ENCODE measurements around the gene RANBP1. TPM values are rescaled to one million over a fixed set of nuclear protein-coding genes. Genes with fewer than 3 reads are reported as not detected.

RANBP1 gene
- total RNA-seq, 4 donors from 2014 or later = 45.6 to 128 (median 106) TPM

- no peak for DNase-seq
Measured at GRCh38 chr22:20167643-20168322, 51.9 kb downstream of the RANBP1 start.

GRCh38 chr22:20169253-20169822 lies 53.4 kb downstream of the RANBP1 start:
- Histone ChIP-seq H3K27me3 (no peaks in the 10 kb centered on the region), H3K4me3 (no peak overlapping the region), H3K36me3 (no peaks in the 10 kb centered on the region), H3K9me3 (no peaks in the 10 kb centered on the region), H3K4me1 (no peaks in the 10 kb centered on the region), H3K27ac (no peak overlapping the region)
- in situ Hi-C loops (cut with MboI; ENCODE audit: low pct_ligation_motif_present in 1 of 4, low pct_unique_long_range_greater_than_20kb in 1 of 4, low sequenced_read_pairs in 3 of 4) (loop anchor here in 1 of 4 donors (25.0 kb wide), 1 partner anchor 468 kb away; no protein-coding TSS in a partner anchor), intact Hi-C loops (cut with DNase I; ENCODE audit: low total_unique reads) (no loop called here)
- no peak for DNase-seq
- 80% methylated on average over 9 of the region's 10 CpGs; no CpG with 5 or more reads in 1 of the 2 donors for WGBS, 2 donors (ENCODE audit: low coverage in 1 of 2)
- no peak for TF ChIP-seq CTCF (IDR thresholded peaks at IDR 0.05)
- no peak for TF ChIP-seq POLR2AphosphoS5 (IDR thresholded peaks at IDR 0.05)
- no peak for TF ChIP-seq POLR2A (IDR thresholded peaks at IDR 0.05)
- TF ChIP-seq EP300 (IDR thresholded peaks at IDR 0.05; ENCODE audit: low read depth) = no peak

More at GRCh38 chr22:20167643-20168322, 51.9 kb downstream of the RANBP1 start:
- Histone ChIP-seq H3K27ac (no peak overlapping the region), H3K4me3 (no peak overlapping the region), H3K36me3 (no peaks in the 10 kb centered on the region), H3K9me3 (no peaks in the 10 kb centered on the region), H3K4me1 (no peaks in the 10 kb centered on the region), H3K27me3 (no peaks in the 10 kb centered on the region)
- in situ Hi-C loops (cut with MboI; ENCODE audit: low pct_ligation_motif_present in 1 of 4, low pct_unique_long_range_greater_than_20kb in 1 of 4, low sequenced_read_pairs in 3 of 4) = loop anchor here in 1 of 4 donors (25.0 kb wide), 1 partner anchor 470 kb away; no protein-coding TSS in a partner anchor
- no peak for TF ChIP-seq EP300 (IDR thresholded peaks at IDR 0.05; ENCODE audit: low read depth)
- no peak for TF ChIP-seq CTCF (IDR thresholded peaks at IDR 0.05)
- no peak for TF ChIP-seq POLR2A (IDR thresholded peaks at IDR 0.05)
- TF ChIP-seq POLR2AphosphoS5 (IDR thresholded peaks at IDR 0.05) = no peak
- intact Hi-C loops (cut with DNase I; ENCODE audit: low total_unique reads) = no loop called here
- WGBS, 2 donors (ENCODE audit: low coverage in 1 of 2) = 74% methylated on average over 19 of the region's 19 CpGs; no CpG with 5 or more reads in 1 of the 2 donors

GRCh38 chr22:20170170-20170569 lies 54.3 kb downstream of the RANBP1 start:
- WGBS, 2 donors (ENCODE audit: low coverage in 1 of 2) = 75 to 80% methylated on average over 1 to 13 of the region's 13 CpGs
- Histone ChIP-seq H3K27me3 (no peaks in the 10 kb centered on the region), H3K27ac (no peak overlapping the region), H3K9me3 (no peaks in the 10 kb centered on the region), H3K4me3 (no peak overlapping the region), H3K36me3 (no peaks in the 10 kb centered on the region), H3K4me1 (no peaks in the 10 kb centered on the region)
- intact Hi-C loops (cut with DNase I; ENCODE audit: low total_unique reads) = no loop called here
- TF ChIP-seq CTCF (IDR thresholded peaks at IDR 0.05) = no peak
- no peak for TF ChIP-seq EP300 (IDR thresholded peaks at IDR 0.05; ENCODE audit: low read depth)
- no peak for TF ChIP-seq POLR2A (IDR thresholded peaks at IDR 0.05)
- TF ChIP-seq POLR2AphosphoS5 (IDR thresholded peaks at IDR 0.05) = no peak
- no peak for DNase-seq
- in situ Hi-C loops (cut with MboI; ENCODE audit: low pct_ligation_motif_present in 1 of 4, low pct_unique_long_range_greater_than_20kb in 1 of 4, low sequenced_read_pairs in 3 of 4) = loop anchor here in 1 of 4 donors (25.0 kb wide), 1 partner anchor 467 kb away; no protein-coding TSS in a partner anchor

- Histone ChIP-seq H3K4me3 (no peak overlapping the region), H3K27me3 (peaks cover 2% of the 10 kb centered on the region), H3K36me3 (no peaks in the 10 kb centered on the region), H3K9me3 (no peaks in the 10 kb centered on the region), H3K4me1 (no peaks in the 10 kb centered on the region), H3K27ac (no peak overlapping the region)
- no peak for TF ChIP-seq POLR2A (IDR thresholded peaks at IDR 0.05)
- no peak for TF ChIP-seq POLR2AphosphoS5 (IDR thresholded peaks at IDR 0.05)
- TF ChIP-seq CTCF (IDR thresholded peaks at IDR 0.05) = no peak
- TF ChIP-seq EP300 (IDR thresholded peaks at IDR 0.05; ENCODE audit: low read depth) = no peak
- 91 to 100% methylated on average over 2 to 9 of the region's 12 CpGs for WGBS, 2 donors (ENCODE audit: low coverage in 1 of 2)
- intact Hi-C loops (cut with DNase I; ENCODE audit: low total_unique reads) = no loop called here
- no peak for DNase-seq
- in situ Hi-C loops (cut with MboI; ENCODE audit: low pct_ligation_motif_present in 1 of 4, low pct_unique_long_range_greater_than_20kb in 1 of 4, low sequenced_read_pairs in 3 of 4) = loop anchor here in 1 of 4 donors (25.0 kb wide), 1 partner anchor 466 kb away; no protein-coding TSS in a partner anchor
Measured at GRCh38 chr22:20171288-20172140, 55.6 kb downstream of the RANBP1 start.

Data from transverse colon (tissue), 4 donors.